Breast epithelium (tissue), 4 donors: ENCODE results near the gene CPNE5. TPM values are rescaled to one million over a fixed set of nuclear protein-coding genes. Genes with fewer than 3 reads are reported as not detected.

Experiments
- DNase-seq, 2 donors: peaks; one replicate each; pipeline ENCODE4 v3.0.0-alpha.2; 2019; ENCODE audit warnings: low spot score in 2 of 2
- H3K27ac ChIP-seq, 2 donors: fragments of 200-600 bp; sonication (generic) in 1 of 2; one replicate each; pipeline ENCODE4 v1.5.1; 2016 to 2019; ENCODE audit warnings: mild to moderate bottlenecking in 1 of 2
- H3K27me3 ChIP-seq, 2 donors: fragments of 200-600 bp; sonication (generic) in 1 of 2; one replicate each; pipeline versions ENCODE4 v1.5.1 to v1.6.0; 2017 to 2019; ENCODE audit warnings: control low read depth in 1 of 2, mild to moderate bottlenecking in 1 of 2
- H3K36me3 ChIP-seq: fragments of 200-600 bp; one replicate; pipeline ENCODE4 v1.5.1; 2019
- H3K4me1 ChIP-seq, 2 donors: fragments of 200-600 bp; sonication (generic); one replicate each; pipeline ENCODE4 v1.5.1; 2016 to 2019; ENCODE audit warnings: control low read depth in 1 of 2
- H3K4me3 ChIP-seq, 3 donors: fragments of 200-600 bp; sonication (generic); 1 replicate in 2 of 3; 2 replicates in 1 of 3; pipeline ENCODE4 v1.5.1; 2016 to 2019; ENCODE audit warnings: mild to moderate bottlenecking in 3 of 3, moderate library complexity in 2 of 3
- H3K9me3 ChIP-seq, 2 donors: fragments of 200-600 bp; sonication (generic) in 1 of 2; one replicate each; pipeline ENCODE4 v1.5.1; 2016 to 2019; ENCODE audit warnings: control low read depth in 1 of 2
- CTCF ChIP-seq, 3 donors: fragments of 450-650 bp; IDR thresholded peaks; one replicate each; pipeline ENCODE4 v1.5.1; 2016 to 2017; ENCODE audit warnings: antibody characterized with exemption in 3 of 3, mild to moderate bottlenecking in 3 of 3, moderate library complexity in 3 of 3
- POLR2A ChIP-seq: fragments of 450-650 bp; IDR thresholded peaks from one replicate; pipeline ENCODE4 v1.6.1; 2016; ENCODE audit warnings: antibody characterized with exemption, mild to moderate bottlenecking, moderate library complexity
- POLR2AphosphoS5 ChIP-seq, 3 donors: sonication (generic); formaldehyde crosslinking; IDR thresholded peaks; one replicate each; pipeline ENCODE4 v1.6.1; 2017; ENCODE audit warnings: antibody characterized with exemption in 3 of 3
- intact Hi-C: fragments of 100-400 bp; cut with DNase I; formaldehyde crosslinking; loops from one replicate; pipeline ENCODE4 v1.15.1; 2023; ENCODE audit warnings: low total_unique reads
- total RNA-seq, 3 donors: library from RNA; depleted of rRNA; stranded (reverse); fragments of >200 nt; gene quantifications; one replicate each; pipeline ENCODE4 v1.1.0, GENCODE V29; 2016

The CPNE5 gene
- total RNA-seq, 3 donors from 2014 or later, result 0.96 to 5.2 (median 3.7) TPM

GRCh38 chr6:36752187-36752885 is 86.9 kb downstream of the CPNE5 start:
- DNase-seq, result peak; percentile 26 to 61
- H3K27me3 ChIP-seq, result no peaks in the 10 kb centered on the region
- no peak overlapping the region for H3K4me3 ChIP-seq
- peak overlapping the region in 1 of 2 donors; percentile 48 for H3K27ac ChIP-seq
- no peaks in the 10 kb centered on the region for H3K36me3 ChIP-seq
- peaks cover 0 to 7% of the 10 kb centered on the region in 2 donors for H3K4me1 ChIP-seq
- no peak for TF ChIP-seq CTCF (IDR thresholded peaks at IDR 0.05)
- no peak for TF ChIP-seq POLR2AphosphoS5 (IDR thresholded peaks at IDR 0.05)
- no peak for TF ChIP-seq POLR2A
- H3K9me3 ChIP-seq, result no peaks in the 10 kb centered on the region
- intact Hi-C loops, result loop anchor here (10.0 kb wide), 1 partner anchor 118 kb away; no protein-coding TSS in a partner anchor

- Histone ChIP-seq H3K4me1 (peaks cover 0 to 7% of the 10 kb centered on the region in 2 donors), H3K9me3 (no peaks in the 10 kb centered on the region), H3K4me3 (no peak overlapping the region), H3K36me3 (no peaks in the 10 kb centered on the region), H3K27ac (peak overlapping the region in 1 of 2 donors; percentile 48), H3K27me3 (no peaks in the 10 kb centered on the region)
- intact Hi-C loops, result loop anchor here (1.0 to 10.0 kb wide), 2 partner anchors 18 to 117 kb away; no protein-coding TSS in a partner anchor
- DNase-seq, result no peak
- TF ChIP-seq CTCF (IDR thresholded peaks at IDR 0.05), result no peak
- no peak for TF ChIP-seq POLR2AphosphoS5 (IDR thresholded peaks at IDR 0.05)
- no peak for TF ChIP-seq POLR2A
These were observed 87.4 kb downstream of the CPNE5 start for GRCh38 chr6:36751833-36752186.

- intact Hi-C loops, result loop anchor here (1.0 to 10.0 kb wide), 2 partner anchors 19 to 116 kb away; no protein-coding TSS in a partner anchor
- Histone ChIP-seq H3K36me3 (no peaks in the 10 kb centered on the region), H3K4me1 (peaks cover 0 to 7% of the 10 kb centered on the region in 2 donors), H3K9me3 (no peaks in the 10 kb centered on the region), H3K4me3 (no peak overlapping the region), H3K27me3 (no peaks in the 10 kb centered on the region), H3K27ac (no peak overlapping the region)
- no peak for TF ChIP-seq POLR2A
- TF ChIP-seq CTCF (IDR thresholded peaks at IDR 0.05), result no peak
- no peak for TF ChIP-seq POLR2AphosphoS5 (IDR thresholded peaks at IDR 0.05)
- DNase-seq, result no peak
These were observed 88.2 kb downstream of the CPNE5 start for GRCh38 chr6:36751091-36751490.

- H3K4me3 ChIP-seq, result no peak overlapping the region
- intact Hi-C loops, result loop anchor here (10.0 kb wide), 1 partner anchor 115 kb away; no protein-coding TSS in a partner anchor
- no peak for TF ChIP-seq POLR2AphosphoS5 (IDR thresholded peaks at IDR 0.05)
- TF ChIP-seq POLR2A, result no peak
- TF ChIP-seq CTCF (IDR thresholded peaks at IDR 0.05), result no peak
These were observed 89.3 kb downstream of the CPNE5 start for GRCh38 chr6:36749829-36750489.

GRCh38 chr6:36746251-36746650 is 93.0 kb downstream of the CPNE5 start:
- intact Hi-C loops, result no loop called here
- TF ChIP-seq POLR2AphosphoS5 (IDR thresholded peaks at IDR 0.05), result no peak
- no peak for TF ChIP-seq CTCF (IDR thresholded peaks at IDR 0.05)
- no peak for TF ChIP-seq POLR2A
- no peaks in the 10 kb centered on the region for H3K27me3 ChIP-seq
- DNase-seq, result no peak
- H3K9me3 ChIP-seq, result no peaks in the 10 kb centered on the region
- H3K36me3 ChIP-seq, result no peaks in the 10 kb centered on the region
- H3K4me1 ChIP-seq, result no peaks in the 10 kb centered on the region
- H3K4me3 ChIP-seq, result no peak overlapping the region
- H3K27ac ChIP-seq, result no peak overlapping the region

More at GRCh38 chr6:36749829-36750489, 89.3 kb downstream of the CPNE5 start:
- H3K36me3 ChIP-seq, result no peaks in the 10 kb centered on the region
- H3K4me1 ChIP-seq, result peaks cover 0 to 7% of the 10 kb centered on the region in 2 donors
- no peak for DNase-seq
- H3K27me3 ChIP-seq, result no peaks in the 10 kb centered on the region
- H3K27ac ChIP-seq, result no peak overlapping the region
- no peaks in the 10 kb centered on the region for H3K9me3 ChIP-seq
